MG63 (cell line): ENCODE results near the gene LCT. TPM values are rescaled to one million over a fixed set of nuclear protein-coding genes. Genes with fewer than 3 reads are reported as not detected.
"Not testable (repeated sequence)": the region's sequence is repeated elsewhere in the genome, so short reads cannot be mapped to it uniquely, and the experiment has no call there.

Source experiments
- DNase-seq: peaks from one replicate; pipeline ENCODE4 v3.0.0-alpha.2; 2020
- H3K27me3 ChIP-seq: fragments of 250-450 bp; sonication (Bioruptor Pico); 2 replicates; pipeline ENCODE4 v1.5.1; 2020; ENCODE audit warnings: mild to moderate bottlenecking, moderate library complexity
- H3K36me3 ChIP-seq: fragments of 250-450 bp; sonication (Bioruptor Pico); 2 replicates; pipeline ENCODE4 v1.5.1; 2020; ENCODE audit warnings: mild to moderate bottlenecking, moderate library complexity
- H3K4me3 ChIP-seq: fragments of 250-450 bp; sonication (Bioruptor Pico); 2 replicates; pipeline ENCODE4 v1.5.1; 2020; ENCODE audit warnings: mild to moderate bottlenecking, moderate library complexity
- H3K9me3 ChIP-seq: fragments of 250-450 bp; sonication (Bioruptor Pico); 2 replicates; pipeline ENCODE4 v1.5.1; 2020; ENCODE audit warnings: mild to moderate bottlenecking, moderate library complexity
- total RNA-seq: library from RNA; depleted of rRNA; stranded (reverse); fragments of >200 nt; shearing (Covaris generic); gene quantifications from 2 replicates; pipeline ENCODE4 v1.2.3, GENCODE V29; 2014; ENCODE audit warnings: low replicate concordance

LCT gene
- total RNA-seq, 1 experiment from 2014 or later, result not detected

- no peak overlapping the region for H3K4me3 ChIP-seq
- H3K27me3 ChIP-seq, result no peaks in the 10 kb centered on the region
- no peaks in the 10 kb centered on the region for H3K36me3 ChIP-seq
- no peaks in the 10 kb centered on the region; the same call in 1 of the 2 replicates for H3K9me3 ChIP-seq
- DNase-seq, result no peak
These were observed 19.5 kb downstream of the LCT start for GRCh38 chr2:135817466-135817865.

- Histone ChIP-seq H3K4me3 (no peak overlapping the region), H3K36me3 (no peaks in the 10 kb centered on the region), H3K27me3 (no peaks in the 10 kb centered on the region), H3K9me3 (no peaks in the 10 kb centered on the region; the same call in 1 of the 2 replicates)
- DNase-seq, result no peak
These were observed 21.7 kb downstream of the LCT start for GRCh38 chr2:135815269-135815668.

GRCh38 chr2:135812907-135813511, 24.0 kb downstream of the LCT start:
- no peaks in the 10 kb centered on the region; the same call in 1 of the 2 replicates for H3K9me3 ChIP-seq
- H3K4me3 ChIP-seq, result no peak overlapping the region
- no peaks in the 10 kb centered on the region for H3K36me3 ChIP-seq
- no peak for DNase-seq
- no peaks in the 10 kb centered on the region for H3K27me3 ChIP-seq

- H3K4me3 ChIP-seq, result not testable (repeated sequence)
These were observed 29.1 kb downstream of the LCT start for GRCh38 chr2:135807874-135808273.

GRCh38 chr2:135803278-135803677, 33.7 kb downstream of the LCT start:
- H3K9me3 ChIP-seq, result peaks cover 2% of the 10 kb centered on the region
- H3K4me3 ChIP-seq, result no peak overlapping the region
- no peak for DNase-seq
- H3K27me3 ChIP-seq, result no peaks in the 10 kb centered on the region
- H3K36me3 ChIP-seq, result no peaks in the 10 kb centered on the region

More at GRCh38 chr2:135807874-135808273, 29.1 kb downstream of the LCT start:
- H3K27me3 ChIP-seq, H3K9me3 ChIP-seq, DNase-seq, H3K36me3 ChIP-seq: not testable (repeated sequence)

- no peaks in the 10 kb centered on the region for H3K36me3 ChIP-seq
- H3K4me3 ChIP-seq, result no peak overlapping the region
- no peak for DNase-seq
- H3K9me3 ChIP-seq, result peaks cover 2% of the 10 kb centered on the region
- no peaks in the 10 kb centered on the region for H3K27me3 ChIP-seq
These were observed 34.6 kb downstream of the LCT start for GRCh38 chr2:135802350-135802749.

- Histone ChIP-seq H3K36me3 (no peaks in the 10 kb centered on the region), H3K9me3 (peaks cover 2% of the 10 kb centered on the region), H3K4me3 (no peak overlapping the region), H3K27me3 (no peaks in the 10 kb centered on the region)
- no peak for DNase-seq
These were observed 36.2 kb downstream of the LCT start for GRCh38 chr2:135800513-135801460.

GRCh38 chr2:135799738-135800137, 37.2 kb downstream of the LCT start:
- Histone ChIP-seq H3K9me3 (peaks cover 2% of the 10 kb centered on the region), H3K36me3 (no peaks in the 10 kb centered on the region), H3K4me3 (no peak overlapping the region), H3K27me3 (no peaks in the 10 kb centered on the region)
- DNase-seq, result no peak

- Histone ChIP-seq H3K9me3 (peaks cover 2% of the 10 kb centered on the region), H3K36me3 (no peaks in the 10 kb centered on the region), H3K4me3 (no peak overlapping the region), H3K27me3 (no peaks in the 10 kb centered on the region)
- DNase-seq, result no peak
These were observed 38.2 kb downstream of the LCT start for GRCh38 chr2:135798762-135799161.

- no peak overlapping the region for H3K4me3 ChIP-seq
- H3K9me3 ChIP-seq, result peaks cover 2% of the 10 kb centered on the region
- DNase-seq, result no peak
- H3K36me3 ChIP-seq, result no peaks in the 10 kb centered on the region
- H3K27me3 ChIP-seq, result no peaks in the 10 kb centered on the region
These were observed 38.7 kb downstream of the LCT start for GRCh38 chr2:135798275-135798705.

GRCh38 chr2:135797497-135798274, 39.3 kb downstream of the LCT start:
- Histone ChIP-seq H3K9me3 (peaks cover 2% of the 10 kb centered on the region), H3K36me3 (no peaks in the 10 kb centered on the region), H3K27me3 (no peaks in the 10 kb centered on the region), H3K4me3 (no peak overlapping the region)
- peak; percentile 67 for DNase-seq

GRCh38 chr2:135796606-135797005, 40.4 kb downstream of the LCT start:
- Histone ChIP-seq H3K36me3 (no peaks in the 10 kb centered on the region), H3K27me3 (no peaks in the 10 kb centered on the region), H3K9me3 (peaks cover 2% of the 10 kb centered on the region), H3K4me3 (no peak overlapping the region)
- no peak for DNase-seq

GRCh38 chr2:135795641-135796040, 41.3 kb downstream of the LCT start:
- not testable (repeated sequence) for H3K9me3 ChIP-seq, H3K36me3 ChIP-seq, DNase-seq, H3K4me3 ChIP-seq, H3K27me3 ChIP-seq

GRCh38 chr2:135792401-135793150, 44.4 kb downstream of the LCT start:
- no peak for DNase-seq
- peaks cover 5% of the 10 kb centered on the region; the same call in 1 of the 2 replicates for H3K36me3 ChIP-seq
- H3K4me3 ChIP-seq, result no peak overlapping the region
- no peaks in the 10 kb centered on the region for H3K27me3 ChIP-seq
- no peaks in the 10 kb centered on the region for H3K9me3 ChIP-seq

- H3K9me3 ChIP-seq, result no peaks in the 10 kb centered on the region
- no peak for DNase-seq
- no peak overlapping the region for H3K4me3 ChIP-seq
- H3K27me3 ChIP-seq, result no peaks in the 10 kb centered on the region
- peaks cover 8% of the 10 kb centered on the region for H3K36me3 ChIP-seq
These were observed 45.4 kb downstream of the LCT start for GRCh38 chr2:135791418-135792190.

- Histone ChIP-seq H3K9me3 (no peaks in the 10 kb centered on the region), H3K4me3 (no peak overlapping the region), H3K36me3 (peaks cover 15% of the 10 kb centered on the region), H3K27me3 (no peaks in the 10 kb centered on the region)
- DNase-seq, result no peak
These were observed 46.6 kb downstream of the LCT start for GRCh38 chr2:135790423-135790822.
